Prostate gland (tissue), 2 donors: ENCODE data around the gene TMEM232.

Source experiments
- CTCF ChIP-seq, 4 experiments: fragments of 200-600 bp in 2 of 4; fragments of 450-650 bp in 2 of 4; sonication (generic) in 2 of 4; IDR thresholded peaks; 1 replicate in 3 of 4; 2 replicates in 1 of 4; pipeline ENCODE4 v1.5.1; 2016 to 2019; ENCODE audit warnings: antibody characterized with exemption in 4 of 4, mild to moderate bottlenecking in 2 of 4, moderate library complexity in 2 of 4
- POLR2A ChIP-seq: fragments of 450-650 bp; IDR thresholded peaks from one replicate; pipeline ENCODE4 v1.6.1; 2016; ENCODE audit warnings: antibody characterized with exemption, mild to moderate bottlenecking
- POLR2AphosphoS5 ChIP-seq: sonication (generic); formaldehyde crosslinking; IDR thresholded peaks from one replicate; pipeline ENCODE4 v1.6.1; 2017; ENCODE audit warnings: antibody characterized with exemption

GRCh38 chr5:110716247-110717245, 9.9 kb downstream of the TMEM232 start:
- TF ChIP-seq CTCF (IDR thresholded peaks at IDR 0.05) (no peak), POLR2A (no peak), POLR2AphosphoS5 (no peak)
